Effector CD8-positive, alpha-beta T cell (primary cell): ENCODE measurements around the gene CPNE5.
A peak's percentile ranks its signal among the peaks of the same experiment; 100 is the strongest.

Experiments
- DNase-seq: peaks from one replicate; lab custom pipeline; 2025; lab: John Stamatoyannopoulos, UW
- total RNA-seq, 4 experiments: gene quantifications; one replicate each; lab custom pipeline; 2026; lab: John Stamatoyannopoulos, UW

The CPNE5 gene
- 0.54 to 2.5 (median 0.60) reads per million in 4 experiments for total RNA-seq

DNA sequence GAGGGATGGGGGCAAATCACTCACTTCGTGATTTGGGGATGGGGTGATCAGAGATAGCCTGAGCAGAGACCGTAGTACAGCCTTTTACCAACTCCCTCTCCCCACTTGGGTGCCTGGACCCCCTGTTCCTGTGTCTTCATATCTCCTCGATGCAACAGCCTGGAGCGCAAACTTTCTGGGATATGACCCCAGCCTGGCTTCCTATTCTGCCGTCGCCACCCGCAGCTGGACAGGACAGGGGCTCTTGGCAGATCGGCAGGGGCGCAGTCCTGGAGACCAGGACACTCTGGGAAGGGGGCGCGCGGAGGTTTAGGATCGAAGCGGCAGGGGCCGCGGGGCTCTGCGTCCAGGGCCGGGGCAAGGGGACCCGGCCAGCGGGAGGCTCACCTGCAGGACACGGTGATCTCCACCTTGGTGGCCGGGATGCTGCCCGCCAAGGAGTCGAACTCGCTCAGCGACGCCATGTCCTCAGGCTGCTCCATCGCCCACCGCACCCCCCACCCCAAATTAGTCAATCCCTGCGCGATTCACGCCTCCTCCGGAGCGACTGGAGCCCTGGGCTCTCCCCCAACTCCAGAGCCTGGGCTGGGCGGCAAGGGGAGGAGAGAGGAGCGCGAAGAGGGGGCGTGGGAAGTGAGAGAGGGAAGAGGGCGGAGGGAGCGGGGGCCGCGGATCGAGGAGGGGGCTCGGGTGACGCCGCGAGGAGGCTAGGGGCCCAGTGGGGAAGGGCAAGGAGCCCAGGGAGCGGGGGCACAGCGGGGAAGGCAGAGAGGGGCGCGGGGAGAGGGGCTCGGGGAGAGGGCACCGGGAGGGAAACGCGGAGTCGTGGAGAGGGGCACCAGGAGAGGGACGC lies at the start of gene CPNE5:
CPNE5 (minus strand) TSS at position 549 of the 853 bp plus-strand sequence; CDS start at position 482, 67 bp downstream.
- DNase-seq, result no peak

- no peak for DNase-seq
Measured at GRCh38 chr6:36888115-36888643, 48.9 kb upstream of the CPNE5 start.

DNA sequence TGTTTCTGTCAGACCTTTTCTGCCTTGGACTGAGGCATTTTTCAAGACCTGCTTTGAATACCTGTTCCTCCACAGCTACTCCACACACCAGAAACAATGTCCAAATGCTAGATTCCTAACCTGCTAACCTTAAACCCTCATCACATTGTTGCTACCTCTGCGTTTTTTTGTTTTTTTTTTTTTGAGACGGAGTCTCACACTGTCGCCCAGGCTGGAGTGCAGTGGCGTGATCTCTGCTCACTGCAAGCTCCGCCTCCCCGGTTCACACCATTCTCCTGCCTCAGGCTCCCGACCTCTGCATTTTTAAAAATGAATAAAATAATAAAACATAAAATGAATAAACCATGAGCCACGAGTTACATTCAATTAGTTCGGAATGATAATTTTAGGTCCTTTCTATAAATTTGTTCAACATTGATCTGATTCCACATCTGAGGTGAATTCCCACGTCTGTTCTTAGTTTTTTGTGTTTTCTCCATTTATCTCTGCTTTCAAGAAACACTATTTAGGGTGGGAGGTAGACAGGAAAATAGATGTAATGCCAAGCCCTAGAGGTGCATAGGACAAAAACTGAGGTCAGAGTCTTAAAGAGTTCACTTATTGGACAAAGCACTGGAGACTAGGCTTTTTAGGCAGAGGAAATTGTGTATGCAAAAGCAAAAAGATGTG lies 47.8 kb upstream of the CPNE5 start:
- no peak for DNase-seq

- peak; percentile 98 for DNase-seq
Measured at GRCh38 chr6:36885461-36886401, 46.5 kb upstream of the CPNE5 start, which contains the start of gene C6orf89. C6orf89 (plus strand) TSS chr6:36885952; CDS start chr6:36899445, 13,493 bp downstream.

DNA sequence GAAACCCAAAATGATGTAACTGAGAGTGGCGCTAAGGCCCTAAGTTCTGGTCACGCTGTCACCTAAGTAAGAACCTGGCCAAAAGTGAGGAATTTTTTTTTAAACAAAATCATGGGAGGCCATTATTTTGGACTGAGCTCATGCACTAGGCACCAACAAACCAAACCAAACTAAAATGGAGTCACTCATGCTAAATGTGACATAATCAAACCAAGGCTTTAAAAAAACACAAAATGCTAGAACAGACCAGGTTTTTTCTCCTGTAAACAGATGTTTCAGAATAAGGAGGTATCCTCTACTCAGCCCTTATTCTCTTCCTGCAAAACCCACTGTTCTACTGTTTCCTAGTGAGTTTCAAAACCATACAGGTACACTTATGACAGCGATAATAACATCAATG lies 45.4 kb upstream of the CPNE5 start:
- no peak for DNase-seq

DNA sequence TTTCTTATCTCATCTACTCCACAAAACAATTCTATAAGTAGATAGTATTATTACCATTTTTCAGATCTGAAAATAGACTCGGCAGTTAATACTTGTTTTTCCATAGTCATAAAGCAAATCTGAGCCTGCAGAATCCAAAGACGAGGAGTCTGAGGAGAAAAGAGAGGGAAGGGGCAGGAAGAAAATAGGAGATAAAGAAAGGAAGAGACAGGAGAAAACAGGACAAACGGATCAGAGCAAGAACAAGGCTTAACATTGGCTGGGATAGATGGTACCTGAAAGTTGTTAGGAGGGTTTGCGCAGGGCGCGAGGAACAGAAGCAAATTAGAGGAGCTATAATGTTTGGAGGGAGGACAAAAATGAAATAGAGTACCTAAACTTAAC lies 36.0 kb upstream of the CPNE5 start:
- DNase-seq, result no peak

- DNase-seq, result peak; percentile 81
Measured at GRCh38 chr6:36874443-36875249, 35.4 kb upstream of the CPNE5 start, which contains the start of gene PPIL1. PPIL1 (minus strand) TSS chr6:36874803; CDS start chr6:36874772, 31 bp downstream.

GRCh38 chr6:36873612-36874442 lies 34.6 kb upstream of the CPNE5 start:
- no peak for DNase-seq

DNA sequence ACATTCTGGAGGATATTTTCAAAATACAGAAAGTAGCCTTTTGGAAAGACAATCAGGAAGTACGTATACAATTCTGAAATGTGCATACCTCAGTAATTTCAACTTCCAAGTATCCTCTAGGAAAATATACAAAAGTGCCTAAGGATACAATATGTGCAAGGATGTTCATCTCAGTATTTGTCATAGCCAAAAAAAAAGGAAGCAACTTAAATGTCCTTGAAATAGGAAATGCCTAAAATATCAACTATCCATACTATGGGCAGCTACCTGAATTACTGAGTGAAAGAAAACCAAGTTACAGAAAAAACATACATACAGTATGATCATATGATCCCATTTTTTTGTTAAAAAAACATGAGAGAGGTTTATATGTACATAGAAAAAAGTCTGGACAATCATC lies 33.9 kb upstream of the CPNE5 start:
- no peak for DNase-seq

DNA sequence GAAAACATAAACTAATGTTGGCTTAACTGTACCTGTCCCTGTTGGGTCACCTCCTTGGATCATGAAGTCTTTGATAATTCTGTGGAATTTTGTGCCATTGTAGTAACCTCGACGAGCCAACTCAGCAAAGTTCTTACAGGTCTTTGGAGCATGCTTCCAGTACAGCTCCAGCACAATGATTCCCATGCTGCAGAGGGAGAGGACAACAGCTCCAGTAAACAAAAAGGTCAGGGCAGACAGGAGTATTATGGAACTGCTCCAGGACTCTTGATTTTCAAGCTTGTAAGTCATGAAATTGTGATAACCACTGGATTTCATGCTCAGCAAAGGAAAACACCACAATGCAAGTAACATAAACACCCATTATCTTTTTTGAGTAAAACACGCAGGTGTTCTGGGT lies 32.4 kb upstream of the CPNE5 start:
- no peak for DNase-seq

GRCh38 chr6:36867471-36868224 lies 28.4 kb upstream of the CPNE5 start:
- DNase-seq, result no peak

DNA sequence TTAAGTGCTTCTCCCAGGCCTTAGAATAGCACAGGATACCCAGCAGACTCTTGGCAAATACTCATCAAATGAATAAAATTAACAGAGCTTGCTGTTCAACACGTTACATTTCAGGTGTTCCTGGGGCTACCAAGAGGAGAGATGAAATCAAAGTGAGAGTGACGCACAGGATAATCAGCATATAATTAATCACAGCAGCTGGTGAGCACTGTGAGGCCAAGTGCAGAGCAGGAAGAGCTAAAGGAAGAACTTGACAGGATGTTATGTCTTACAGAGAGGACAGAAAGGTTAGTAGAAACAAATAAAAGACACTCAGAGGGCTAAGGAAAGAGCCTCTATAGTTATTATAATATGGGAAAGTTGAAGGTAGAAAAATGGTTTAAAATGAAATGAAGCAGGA lies 26.6 kb upstream of the CPNE5 start:
- DNase-seq, result no peak

DNA sequence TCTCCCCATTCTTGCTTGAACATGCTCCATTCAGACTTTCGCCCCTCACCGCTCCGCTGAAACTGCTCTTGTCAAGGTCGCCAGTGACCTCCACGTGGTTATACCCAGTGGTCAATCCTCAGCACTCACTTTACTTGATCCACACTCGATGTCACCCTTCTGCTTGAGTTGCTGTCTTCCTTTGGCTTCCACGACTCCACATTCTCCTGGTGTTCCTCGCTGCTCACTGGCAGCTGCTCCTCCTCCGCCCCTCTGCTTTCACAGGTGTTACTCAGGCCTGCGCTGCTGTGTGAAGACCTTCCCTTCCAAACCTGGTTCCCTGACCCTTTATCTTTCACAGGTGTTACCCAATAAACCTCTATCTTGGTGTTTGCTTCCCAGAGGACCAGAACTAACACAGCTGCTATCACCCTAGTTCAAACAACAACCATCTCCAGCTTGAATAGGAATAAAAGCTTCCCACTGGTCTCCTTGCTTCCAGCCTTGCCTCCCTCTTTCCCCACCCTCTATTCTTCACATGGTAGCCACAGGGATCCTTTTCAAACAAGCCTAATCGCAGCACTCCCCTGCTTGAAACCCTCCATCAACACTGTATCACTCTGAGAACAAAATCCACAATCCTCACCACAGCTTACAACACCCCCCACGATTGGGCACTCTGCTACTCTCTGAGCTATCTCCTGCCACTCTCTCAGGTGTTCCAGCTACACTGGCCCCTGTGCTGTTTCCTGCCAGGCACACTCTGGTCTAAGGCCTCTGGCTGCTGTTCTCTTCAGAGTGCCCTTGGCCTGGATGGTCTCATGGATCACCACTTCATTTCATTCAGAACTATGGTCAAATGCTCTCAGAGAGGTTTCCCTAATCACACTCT lies 24.7 kb upstream of the CPNE5 start:
- DNase-seq, result no peak

DNA sequence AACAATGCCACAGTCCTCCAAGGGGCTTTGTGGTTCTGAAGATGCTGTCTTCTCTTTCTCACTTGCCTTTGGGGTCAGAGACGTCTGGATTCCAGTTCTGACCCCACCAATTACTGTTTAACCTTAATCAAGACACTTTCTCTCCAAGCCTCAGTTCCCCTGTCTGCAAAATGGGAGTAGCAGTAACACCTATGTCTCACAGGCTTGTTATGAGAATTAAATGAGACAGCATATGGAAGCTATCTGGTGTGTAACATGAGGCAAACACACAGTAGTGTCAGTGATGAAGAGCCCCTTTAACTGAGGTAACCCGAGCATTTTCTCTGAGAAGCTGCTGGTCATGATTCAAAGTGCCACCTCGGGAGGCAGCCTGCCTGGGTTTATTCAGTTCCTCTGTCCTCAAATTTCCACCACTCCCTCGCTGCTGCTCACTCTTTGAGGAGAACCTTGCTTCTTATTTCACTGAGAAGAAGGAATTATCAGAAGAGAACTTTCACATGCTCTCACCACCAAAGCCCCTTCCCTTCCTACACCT lies 23.7 kb upstream of the CPNE5 start:
- no peak for DNase-seq

GRCh38 chr6:36862164-36862847 lies 23.1 kb upstream of the CPNE5 start:
- no peak for DNase-seq

- no peak for DNase-seq
Measured at GRCh38 chr6:36860126-36860525, 20.9 kb upstream of the CPNE5 start.

- DNase-seq, result no peak
Measured at GRCh38 chr6:36858407-36858981, 19.2 kb upstream of the CPNE5 start.
